ENCODE measurements around the gene RERE.
A peak's percentile ranks its signal among the peaks of the same experiment; 100 is the strongest.

Gene RERE

DNA sequence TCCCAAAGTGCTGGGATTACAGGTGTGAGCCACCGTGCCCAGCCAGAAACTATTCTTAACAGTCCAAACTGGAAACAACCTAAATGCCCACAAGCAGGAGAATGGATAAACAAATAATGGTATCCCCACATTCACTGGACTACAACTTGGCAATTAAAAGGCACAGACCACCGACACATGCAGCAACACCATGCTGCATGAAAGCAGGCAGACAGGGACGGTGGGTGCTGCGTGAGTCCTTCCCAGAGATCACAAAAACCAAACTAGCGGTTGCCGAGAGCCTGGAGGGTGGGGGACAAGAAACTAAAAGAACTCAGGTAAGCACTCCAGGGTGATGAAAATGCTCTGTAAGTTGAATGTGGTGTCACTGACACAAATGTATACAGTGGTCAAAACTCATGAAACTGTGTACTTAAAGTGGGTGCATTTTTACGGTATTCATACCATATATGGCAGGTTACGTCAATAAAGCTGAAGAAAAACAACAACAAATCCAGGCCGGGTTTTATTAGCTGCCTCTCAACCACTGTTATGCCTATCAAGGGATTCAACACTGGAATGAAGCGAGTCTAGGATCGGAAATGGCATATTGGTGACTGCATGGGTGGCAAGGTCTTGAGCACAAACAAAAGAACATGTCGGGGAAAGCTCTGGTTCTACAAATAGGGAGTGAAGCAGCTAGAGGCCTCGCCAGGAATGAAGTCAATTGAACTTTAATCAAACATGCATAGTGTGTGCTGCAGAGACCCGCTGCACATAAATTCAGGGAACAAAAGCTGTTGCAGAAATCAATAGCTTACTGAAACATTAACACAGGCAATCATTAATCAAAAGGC, 447.2 kb downstream of the RERE start:
- DNase-seq: peak in 1 of 2 experiments; percentile 44

DNA sequence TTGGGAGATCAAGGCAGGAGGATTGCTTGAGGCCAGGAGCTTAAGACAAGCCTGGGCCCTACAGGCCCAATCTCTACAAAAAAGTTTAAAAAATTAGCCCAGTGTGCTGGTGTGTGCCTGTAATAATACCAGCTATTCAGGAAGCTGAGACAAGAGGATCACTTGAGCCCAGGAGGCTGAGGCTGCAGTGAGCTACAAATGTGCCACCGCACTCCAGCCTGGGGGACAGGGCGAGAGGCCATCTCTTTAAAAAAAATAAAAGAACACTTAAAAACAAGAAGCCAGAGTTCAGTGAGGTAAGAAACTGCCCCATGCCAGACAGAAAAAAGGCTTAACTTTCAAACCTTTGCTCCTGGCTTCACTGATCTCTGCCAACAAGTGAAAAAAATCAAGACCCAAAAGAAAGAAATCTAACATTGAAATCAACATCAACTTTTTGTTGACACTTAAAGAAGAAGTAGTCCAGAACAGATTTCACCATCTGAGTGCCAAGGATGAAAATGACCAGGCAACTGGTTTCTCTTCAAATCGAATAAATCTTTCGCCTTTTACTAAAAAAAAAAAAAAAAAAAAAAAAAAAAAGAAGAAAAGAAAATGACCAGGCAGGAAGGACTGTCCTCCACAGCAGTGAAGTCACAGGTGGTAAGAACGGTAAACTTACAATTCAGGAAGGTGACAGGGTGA, 448.3 kb downstream of the RERE start:
- DNase-seq: no peak

DNA sequence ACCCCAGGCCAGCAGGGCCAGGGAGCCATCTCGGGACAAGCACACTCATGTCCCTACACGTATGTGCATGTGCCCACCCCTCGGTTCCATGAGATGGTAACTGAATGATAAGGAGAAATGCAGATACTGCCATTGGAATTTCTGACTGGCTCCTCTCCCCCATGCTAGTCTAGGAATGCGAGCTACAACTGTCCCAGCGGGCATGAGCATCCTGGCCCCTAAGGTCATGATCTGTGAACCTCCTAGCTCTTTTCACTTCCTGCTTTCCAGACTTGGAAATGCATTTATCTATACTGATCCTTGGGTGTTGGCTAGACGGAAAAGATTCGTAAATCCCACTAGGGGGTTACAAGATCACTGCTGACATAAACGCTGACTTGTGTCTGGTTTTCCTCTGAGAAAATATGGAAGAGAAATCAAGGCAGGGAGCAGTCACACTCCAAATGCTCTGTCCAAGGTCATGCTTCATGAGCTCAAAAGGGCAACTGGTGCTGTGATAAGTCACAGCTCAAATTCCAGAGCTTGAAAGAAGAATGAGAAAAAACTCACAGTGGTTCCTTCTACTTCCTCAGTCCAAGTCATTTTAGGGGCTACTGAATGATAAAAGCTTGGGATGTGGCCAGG, 449.8 kb downstream of the RERE start:
- no peak for DNase-seq

DNA sequence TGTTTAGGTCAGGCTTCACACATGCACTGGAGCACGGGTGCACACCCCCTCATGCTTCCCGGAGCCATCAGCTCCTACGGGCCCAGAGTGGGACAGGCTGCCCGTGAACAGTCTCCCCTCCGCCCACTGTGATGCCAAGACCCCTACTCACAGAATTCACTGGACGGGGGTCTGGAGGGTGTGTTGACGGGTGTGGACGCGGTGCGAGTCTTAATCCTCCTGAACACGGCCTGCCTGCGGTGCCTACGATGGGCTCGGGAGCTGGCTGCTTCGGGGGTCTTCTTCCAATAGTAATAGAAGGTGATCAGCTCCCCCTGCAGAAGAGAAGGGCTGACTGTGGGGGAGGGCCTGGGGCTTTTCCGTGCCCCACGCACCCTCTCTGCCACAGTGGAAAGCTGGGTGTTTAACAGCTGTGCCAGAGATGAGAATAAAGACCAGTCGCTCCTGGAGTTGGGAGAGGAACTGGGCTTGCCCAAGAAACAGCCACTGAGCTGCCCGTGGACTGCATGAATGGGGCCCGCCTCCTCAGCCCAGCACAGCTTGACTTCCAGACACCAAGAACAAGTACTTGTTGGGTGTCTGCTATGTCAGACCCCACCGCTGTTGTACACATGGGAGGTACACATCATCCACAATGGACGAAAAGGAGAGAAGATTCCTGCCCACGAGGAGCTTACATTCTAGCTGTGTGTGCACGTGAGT, 451.6 kb downstream of the RERE start:
- DNase-seq: no peak

DNA sequence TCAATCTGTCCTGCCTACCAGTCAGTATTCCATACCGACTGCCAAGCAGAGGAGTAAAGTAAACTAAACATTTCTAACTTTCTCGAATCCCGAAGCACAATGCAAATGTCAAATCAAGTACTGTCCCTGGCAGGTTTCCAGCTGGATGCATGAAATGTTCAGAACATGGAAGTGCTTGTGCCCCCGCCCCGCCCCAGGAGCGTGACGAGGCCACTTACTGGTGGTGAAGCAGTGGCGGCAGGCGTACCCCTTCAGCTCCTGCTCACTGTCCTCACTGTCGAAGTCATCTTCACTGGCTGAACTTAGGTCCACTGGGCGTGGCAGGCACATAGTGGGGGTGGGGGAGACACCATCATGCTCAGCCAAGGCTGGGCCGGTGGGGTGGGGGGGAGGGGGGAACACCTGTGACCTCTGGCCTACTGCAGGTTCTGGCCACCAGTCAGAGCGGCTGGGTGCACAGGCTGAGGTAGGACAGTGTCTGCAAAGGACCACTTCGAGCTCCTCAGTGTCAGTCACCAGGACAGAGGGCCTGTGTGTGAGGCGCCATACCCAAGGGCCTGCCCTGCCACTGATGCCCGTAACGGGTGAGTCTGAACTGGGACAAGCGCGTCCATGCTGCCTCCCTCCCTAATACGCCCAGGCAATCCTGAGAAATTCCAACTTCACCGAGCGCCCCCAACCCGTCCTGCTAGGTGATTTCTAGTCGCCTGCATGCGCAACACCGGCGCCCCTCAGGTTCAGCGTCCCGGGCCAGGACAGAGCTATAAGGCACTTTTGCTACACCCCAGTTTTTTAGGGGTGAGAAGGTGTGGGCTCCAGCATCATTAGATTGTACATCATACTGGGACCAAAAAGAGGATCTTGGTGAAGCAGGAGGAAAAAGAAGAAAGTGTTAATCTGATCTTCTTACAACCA, 452.7 kb downstream of the RERE start:
- DNase-seq: no peak

DNA sequence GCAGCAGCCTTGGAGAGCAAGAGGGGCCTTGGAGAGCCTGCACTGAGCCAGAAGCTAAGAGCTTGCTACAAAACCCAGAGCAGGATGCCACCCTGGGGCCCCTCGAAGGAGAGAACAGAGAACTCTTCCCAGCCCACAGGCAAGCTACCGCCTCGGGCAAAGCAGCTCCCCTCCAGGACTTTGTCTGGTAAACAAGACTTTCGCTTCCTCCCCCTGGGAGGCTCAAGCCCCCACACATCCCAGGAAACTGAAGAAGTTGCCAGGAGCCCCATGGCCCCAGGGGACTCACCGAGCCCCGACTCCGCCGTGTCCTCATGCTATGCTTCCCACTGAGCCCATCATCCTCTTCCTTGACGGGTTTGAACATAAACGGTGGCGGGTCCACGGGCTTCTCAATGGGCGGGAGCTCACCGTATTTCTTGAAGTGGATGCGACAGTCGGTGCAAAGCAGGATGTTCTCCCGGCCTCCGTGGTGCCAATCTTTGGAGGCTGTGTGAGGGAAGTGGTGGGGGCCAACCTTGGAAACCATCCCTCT, 453.6 kb downstream of the RERE start:
- DNase-seq: no peak

DNA sequence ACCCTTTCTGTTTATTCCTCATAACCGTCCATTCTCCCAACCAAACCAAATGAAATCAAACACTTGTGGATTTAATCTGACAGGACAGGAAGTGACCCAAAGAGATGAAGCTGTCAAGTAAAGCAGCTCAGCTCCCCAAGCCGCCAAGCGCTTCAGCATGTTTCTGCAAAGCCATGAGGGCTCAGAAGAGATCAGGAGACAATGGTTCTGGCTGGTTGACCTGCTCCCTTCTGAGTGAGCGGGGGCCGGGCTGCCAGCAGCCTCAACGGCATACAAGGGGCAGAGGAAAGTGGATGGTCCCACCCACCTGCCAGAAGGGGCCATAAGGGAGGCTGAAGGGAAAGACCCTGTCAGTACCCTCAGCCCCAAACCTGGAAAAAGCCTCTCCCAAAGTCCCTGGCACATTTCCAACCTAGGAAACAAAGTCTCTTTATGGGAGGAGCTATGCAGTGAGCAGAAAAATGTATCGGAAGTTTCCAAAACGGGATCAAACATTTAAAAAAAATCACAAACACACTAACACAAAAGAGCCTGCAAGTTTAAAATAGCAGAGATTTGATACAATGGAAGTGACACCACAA, 454.2 kb downstream of the RERE start:
- no peak for DNase-seq

DNA sequence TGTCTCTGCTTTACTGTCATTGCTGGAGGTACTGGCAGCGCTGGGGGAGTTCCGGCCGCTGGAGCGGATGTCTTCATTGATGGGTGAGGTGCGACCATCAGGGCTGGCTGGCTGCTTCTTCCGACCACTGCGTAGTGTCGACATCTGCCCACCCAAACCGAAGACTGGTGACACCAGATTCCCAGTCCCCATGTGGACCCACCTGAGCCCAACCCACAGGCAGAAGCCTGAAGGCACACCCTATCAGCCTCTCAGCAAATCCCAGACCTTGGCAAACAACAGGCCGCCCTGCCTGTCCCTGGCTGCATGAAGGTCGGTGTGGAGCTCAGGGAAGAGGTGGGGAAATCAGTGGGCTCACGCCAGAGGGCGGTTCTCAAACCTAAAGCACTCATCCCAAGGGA, 454.7 kb downstream of the RERE start:
- no peak for DNase-seq

DNA sequence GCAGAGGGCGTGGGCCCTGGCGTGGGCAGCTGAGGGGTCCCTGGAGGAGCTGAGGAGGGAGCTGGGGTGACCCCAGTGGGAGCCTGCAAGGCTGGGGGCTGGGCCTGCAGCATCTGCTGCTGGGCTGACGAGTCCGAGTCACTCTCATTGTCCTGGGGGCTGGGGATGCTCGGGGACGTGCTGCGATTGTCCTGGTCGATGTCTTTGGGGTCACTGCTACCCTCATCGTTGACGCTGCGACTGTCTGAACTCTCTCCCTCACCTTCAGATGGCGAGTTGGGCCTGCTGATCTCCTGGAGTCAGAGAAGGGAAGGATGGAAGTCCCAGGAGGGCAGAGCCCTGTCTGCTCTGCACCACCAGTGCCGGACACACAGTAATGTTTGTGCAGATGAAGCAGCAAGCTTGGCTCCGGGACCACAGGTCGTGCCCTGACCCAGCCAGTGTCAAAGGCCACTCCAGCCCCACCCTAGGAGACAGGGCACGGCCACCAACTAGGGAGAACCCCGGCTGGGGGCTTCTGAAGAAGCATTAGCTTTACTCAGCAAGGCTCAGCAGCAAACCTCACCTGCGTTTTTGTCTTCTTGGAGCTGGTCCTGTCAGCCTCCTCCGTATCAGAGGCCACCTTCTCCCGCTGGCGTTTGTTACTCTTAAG, 456.1 kb downstream of the RERE start:
- no peak for DNase-seq

DNA sequence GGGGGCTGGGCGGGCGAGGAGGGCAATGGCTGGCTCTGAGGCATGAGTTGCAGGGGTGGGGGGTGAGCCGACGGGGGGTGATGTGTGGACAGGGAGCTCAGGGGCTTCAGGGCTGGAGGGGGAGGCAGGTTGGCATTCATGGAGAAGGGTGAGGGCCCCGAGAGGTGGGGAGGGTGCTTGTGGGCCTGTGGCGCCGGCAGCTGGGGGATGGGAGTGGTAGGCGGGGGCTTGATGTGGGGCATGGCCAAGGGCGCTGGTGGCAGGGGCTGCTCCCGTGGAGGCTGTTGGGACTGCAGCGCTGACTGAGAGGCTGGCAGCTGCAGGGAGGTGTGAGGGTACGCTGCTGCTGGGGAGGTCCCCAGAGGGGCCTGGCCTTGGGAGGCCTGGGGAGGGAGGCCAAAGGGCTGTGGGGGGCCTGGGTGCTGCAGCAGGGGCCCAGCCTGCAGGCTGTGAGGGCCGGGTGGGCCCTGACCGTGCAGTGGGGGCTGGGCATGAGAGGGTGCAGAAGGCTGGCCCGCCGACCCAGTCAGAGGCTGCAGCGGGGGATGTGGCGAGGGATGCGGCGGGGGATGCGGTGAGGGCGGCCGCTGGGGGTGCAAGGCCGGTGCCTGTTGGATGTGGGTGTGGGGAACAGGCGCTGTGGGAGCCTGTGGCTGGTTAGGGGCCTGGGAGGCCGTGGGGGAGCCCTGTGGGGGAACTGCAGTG, 456.8 kb downstream of the RERE start:
- DNase-seq: no peak

DNA sequence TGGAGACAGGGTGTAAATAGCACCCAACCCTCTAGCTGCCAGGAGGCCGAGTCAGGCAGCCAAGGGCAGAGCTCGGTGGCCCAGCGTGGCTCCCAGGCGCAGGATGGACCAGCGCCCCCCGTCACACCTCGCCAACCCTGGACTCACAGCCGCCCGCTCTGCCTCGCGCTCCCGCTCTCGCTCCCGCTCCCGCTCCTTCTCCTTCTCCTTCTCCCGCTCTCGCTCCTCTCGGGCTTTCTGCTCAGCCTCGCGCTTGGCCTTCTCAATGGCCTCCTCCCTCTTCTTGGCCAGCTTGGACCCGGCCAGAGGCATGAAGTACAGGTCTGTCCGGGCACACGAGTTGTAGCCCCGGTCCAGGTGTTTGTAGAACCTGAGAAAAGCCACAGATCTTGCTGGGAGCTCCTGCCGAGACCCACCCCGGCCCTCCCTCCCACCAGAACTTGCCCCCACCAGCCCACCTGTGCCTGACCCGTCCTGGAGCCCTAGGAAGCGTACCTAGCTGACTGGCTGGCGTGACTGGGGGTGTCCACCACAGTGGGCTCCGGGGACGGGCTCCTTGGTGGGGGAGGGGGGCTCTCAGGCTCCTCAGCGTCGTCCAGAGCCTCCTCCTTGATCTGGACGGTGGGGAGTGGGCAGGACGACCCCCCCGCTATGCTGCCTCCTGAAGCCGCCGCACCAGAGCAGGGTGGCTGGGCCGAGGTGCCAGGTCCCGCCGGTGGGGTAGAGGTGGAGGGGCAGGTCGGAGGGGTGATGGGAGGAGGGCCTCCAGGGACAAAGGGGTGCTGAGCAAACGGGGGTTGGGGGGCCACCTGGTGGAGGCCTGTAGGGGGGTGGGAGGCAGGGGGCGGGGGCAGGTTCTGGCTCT, 457.6 kb downstream of the RERE start:
- no peak for DNase-seq

DNA sequence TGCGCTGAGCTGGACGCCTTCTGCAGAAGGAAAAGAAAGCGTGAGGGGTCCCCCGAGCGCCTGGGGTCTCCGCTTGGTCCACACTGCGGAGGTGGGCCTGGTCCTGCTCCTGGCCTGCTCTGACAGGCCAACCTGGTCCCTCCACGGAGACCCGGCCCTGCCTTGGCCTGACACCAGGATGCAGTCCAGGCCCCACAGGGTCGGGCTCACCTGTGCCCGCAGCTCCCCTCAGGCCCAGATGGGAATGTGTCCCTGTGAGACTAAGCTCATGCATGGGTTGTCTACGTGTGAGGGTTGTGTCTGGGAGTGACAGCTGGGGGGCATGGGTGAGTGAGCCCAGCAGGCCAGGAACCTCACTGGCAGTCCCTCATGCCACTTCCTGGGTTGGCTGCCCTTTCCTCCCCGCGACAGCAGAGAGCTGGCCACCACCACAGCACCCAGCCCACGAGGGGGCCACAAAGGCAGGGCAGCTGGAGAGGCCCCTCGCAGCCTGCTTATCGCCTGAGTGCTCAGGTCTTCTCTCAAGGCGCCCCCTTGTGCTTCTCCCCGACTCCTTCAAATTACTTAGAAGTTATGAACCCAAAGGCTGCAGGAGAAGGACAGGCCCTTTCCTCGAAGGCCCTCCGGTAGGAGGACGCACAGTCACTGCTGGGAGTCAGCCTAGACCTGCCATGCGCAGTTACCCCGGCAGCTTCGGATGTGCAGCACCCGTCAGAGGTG, 458.4 kb downstream of the RERE start:
- DNase-seq: no peak

DNA sequence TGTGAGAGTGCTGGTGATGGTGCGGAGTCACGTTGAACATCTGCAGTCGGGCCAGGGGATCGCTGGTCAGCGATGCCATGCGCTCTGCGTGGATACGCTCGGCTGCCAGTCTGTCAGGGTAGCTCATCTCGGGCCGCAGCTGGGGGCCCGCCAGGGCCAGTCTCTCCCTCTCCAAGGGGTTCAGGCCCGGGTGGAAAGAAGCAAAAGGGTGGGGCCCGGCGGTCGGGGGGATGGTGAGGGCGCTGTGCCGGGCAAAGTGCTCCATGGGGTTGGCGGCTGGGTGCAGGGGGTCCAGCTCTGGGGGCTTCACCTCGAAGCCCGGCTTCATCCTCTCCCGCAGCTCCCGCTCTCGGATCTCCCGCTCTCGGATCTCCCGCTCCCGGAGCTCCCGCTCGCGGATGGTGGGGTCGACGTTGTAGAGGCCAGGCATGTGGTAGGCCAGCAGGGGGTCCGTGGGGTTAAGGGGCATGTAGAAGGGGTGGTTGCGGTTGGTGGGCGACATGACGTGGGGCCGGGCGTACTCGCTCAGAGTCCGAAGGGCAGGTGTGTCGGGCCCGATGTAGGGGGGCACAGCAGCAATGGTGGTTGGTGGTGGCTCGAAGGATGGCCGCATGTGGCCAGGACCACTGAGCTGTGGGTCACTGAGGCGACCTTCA, 459.1 kb downstream of the RERE start:
- no peak for DNase-seq

DNA sequence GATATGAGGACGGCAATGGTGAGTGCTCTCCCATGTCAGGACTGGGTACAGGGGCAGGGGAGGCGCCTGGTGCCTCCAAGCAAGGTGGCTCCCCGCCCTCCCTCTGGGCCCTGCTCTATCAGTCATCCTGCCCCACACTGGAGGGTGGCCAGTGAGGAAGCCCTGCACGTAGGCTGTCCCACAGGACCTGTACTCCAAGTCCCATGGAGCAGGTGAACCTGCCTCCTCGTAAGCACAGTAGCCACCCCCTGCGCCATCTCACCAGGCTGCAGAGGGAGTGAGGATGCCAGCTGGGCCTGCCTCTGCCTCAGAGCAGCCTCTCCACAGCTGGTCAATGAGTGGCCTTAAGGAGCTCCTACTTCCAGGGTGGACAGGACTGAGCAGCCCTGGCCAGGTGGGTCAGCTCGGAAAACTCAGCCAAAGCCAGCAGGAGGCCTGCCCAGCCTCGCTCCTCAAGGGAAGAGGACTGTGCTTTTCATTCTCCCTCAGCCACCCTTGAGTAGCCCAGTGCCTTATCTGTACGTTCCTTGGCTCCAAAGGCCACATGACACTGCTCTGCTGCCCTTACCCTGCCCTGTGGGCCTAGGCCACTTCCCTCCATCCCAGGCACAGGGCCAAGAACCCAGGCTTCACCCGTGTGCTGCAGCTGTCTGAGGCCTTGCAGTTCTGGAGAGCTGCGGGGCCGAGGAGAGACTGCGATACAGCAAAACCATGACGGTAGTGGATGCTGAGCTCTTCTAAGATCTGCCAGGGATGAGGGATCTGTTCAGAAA, 459.9 kb downstream of the RERE start:
- no peak for DNase-seq

DNA sequence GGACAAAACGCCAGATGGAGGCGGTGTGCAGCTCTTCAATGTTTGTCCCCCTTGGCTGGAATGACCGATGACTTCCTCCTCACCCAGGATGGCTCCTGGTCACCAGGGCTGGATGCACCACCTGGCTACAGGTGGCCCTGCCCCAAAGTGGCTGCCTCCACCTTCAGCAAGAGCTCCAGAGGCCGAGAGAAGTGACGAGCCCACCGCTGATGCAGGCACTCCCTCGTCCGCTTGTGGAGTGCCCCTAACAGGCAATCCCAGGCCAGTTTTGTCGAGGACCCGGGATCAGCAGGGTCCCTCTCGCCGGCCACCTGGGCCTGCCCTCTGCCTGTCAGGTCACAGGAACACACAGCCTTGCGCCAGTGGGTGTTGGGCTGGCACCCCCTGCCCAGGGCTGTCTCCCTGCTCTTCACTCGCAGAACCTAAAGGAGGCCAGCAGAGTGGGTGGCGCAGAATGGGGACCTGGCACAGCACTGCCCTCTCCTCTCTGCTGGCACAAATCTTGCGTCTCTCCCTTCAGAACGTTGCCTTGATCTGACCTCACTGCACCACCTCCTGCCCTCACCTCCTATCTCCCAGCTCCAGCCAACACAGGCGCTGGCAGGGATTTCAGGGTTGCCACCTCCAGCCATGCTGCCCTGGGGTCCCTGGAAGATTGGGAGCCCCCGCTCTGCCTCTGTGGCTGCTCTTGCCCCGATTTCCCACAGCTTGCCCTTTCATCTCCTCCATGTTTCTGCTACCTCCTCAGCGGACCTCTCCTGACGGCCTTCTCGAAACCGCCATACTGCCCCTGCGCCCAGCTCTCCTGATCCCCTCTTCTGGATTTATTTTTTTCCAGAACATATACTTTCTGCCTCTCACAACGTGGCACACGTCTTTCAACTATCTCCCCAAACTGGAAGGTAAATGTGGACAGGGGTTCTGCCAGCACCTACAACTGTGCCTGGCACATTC, 460.9 kb downstream of the RERE start:
- DNase-seq: no peak

All from NCI-H526 (cell line).